ENCODE results near the gene C1orf50.
"Not testable (repeated sequence)": the region's sequence is repeated elsewhere in the genome, so short reads cannot be mapped to it uniquely, and the experiment has no call there.

The C1orf50 gene

DNA sequence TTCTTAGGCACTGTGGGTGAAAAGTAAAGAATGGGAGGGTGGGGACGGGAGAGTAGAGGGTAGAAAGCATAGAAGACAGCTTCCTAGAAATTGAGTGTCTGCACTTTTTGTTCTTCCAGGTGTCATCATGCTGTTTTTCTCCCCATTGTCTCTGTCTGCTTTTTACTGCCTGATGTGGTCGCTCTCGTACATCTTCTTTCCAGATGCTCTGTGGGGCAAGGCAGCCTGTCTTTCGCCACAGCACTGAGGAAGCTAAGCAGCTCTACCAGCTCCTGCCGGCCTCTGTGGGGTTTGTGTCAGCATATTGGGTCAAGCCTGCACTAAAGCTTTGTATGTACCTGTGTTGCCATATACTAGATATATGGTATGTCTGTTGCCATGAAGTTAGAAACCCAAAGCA is 30.9 kb downstream of the C1orf50 start:
- H3K4me3 ChIP-seq (ENCODE audit: low read depth, low read length) = no peak overlapping the region
- TF ChIP-seq, protein P1, sequence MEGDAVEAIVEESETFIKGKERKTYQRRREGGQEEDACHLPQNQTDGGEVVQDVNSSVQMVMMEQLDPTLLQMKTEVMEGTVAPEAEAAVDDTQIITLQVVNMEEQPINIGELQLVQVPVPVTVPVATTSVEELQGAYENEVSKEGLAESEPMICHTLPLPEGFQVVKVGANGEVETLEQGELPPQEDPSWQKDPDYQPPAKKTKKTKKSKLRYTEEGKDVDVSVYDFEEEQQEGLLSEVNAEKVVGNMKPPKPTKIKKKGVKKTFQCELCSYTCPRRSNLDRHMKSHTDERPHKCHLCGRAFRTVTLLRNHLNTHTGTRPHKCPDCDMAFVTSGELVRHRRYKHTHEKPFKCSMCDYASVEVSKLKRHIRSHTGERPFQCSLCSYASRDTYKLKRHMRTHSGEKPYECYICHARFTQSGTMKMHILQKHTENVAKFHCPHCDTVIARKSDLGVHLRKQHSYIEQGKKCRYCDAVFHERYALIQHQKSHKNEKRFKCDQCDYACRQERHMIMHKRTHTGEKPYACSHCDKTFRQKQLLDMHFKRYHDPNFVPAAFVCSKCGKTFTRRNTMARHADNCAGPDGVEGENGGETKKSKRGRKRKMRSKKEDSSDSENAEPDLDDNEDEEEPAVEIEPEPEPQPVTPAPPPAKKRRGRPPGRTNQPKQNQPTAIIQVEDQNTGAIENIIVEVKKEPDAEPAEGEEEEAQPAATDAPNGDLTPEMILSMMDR (IDR thresholded peaks at IDR 0.05; ENCODE audit: control insufficient read depth, extremely low read depth, insufficient read depth) = no peak
- DNase-seq (ENCODE audit: low read depth) = no peak

GRCh38 chr1:42801832-42802473 is 34.9 kb downstream of the C1orf50 start:
- DNase-seq (ENCODE audit: low read depth) = no peak
- no peak overlapping the region for H3K4me3 ChIP-seq (ENCODE audit: low read depth, low read length)
- TF ChIP-seq, protein P1 (IDR thresholded peaks at IDR 0.05; ENCODE audit: control insufficient read depth, extremely low read depth, insufficient read depth) = no peak

DNA sequence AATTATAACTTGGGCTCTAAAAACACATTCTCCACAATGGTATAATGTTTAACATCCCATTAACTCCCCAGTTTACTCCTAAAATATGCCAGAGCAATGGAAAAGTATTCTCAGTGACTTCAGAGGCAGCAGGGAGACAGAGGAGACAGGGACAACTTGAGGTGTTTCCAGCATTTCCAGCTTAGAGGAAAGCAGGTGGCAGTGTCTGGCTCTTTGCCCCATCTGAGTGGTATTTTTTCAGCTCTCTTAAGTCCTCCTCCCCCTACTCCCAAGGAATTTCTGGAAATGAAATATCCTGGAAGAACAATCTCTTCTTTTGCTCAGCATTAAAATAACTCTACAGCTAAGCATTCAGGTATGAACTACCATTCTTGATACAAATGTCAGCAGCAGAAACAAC is 39.1 kb downstream of the C1orf50 start:
- TF ChIP-seq, protein P1 (IDR thresholded peaks at IDR 0.05; ENCODE audit: control insufficient read depth, extremely low read depth, insufficient read depth) = no peak
- DNase-seq (ENCODE audit: low read depth) = no peak

GRCh38 chr1:42806593-42806992 is 39.5 kb downstream of the C1orf50 start:
- no peak overlapping the region for H3K4me3 ChIP-seq (ENCODE audit: low read depth, low read length)
- TF ChIP-seq, protein P1 (IDR thresholded peaks at IDR 0.05; ENCODE audit: control insufficient read depth, extremely low read depth, insufficient read depth) = no peak
- DNase-seq (ENCODE audit: low read depth) = no peak

More for the DNA sequence above, 39.1 kb downstream of the C1orf50 start:
- H3K4me3 ChIP-seq (ENCODE audit: low read depth, low read length) = no peak overlapping the region

GRCh38 chr1:42807056-42807668 is 40.1 kb downstream of the C1orf50 start:
- H3K4me3 ChIP-seq (ENCODE audit: low read depth, low read length) = no peak overlapping the region
- TF ChIP-seq, protein P1 (IDR thresholded peaks at IDR 0.05; ENCODE audit: control insufficient read depth, extremely low read depth, insufficient read depth) = no peak
- no peak for DNase-seq (ENCODE audit: low read depth)

DNA sequence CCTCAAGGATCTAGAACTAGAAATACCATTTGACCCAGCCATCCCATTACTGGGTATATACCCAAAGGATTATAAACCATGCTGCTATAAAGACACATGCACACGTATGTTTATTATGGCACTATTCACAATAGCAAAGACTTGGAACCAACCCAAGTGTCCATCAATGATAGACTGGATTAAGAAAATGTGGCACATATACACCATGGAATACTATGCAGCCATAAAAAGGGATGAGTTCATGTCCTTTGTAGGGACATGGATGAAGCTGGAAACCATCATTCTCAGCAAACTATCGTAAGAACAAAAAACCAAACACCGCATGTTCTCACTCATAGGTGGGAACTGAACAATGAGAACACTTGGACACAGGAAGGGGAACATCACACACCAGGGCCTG is 47.8 kb downstream of the C1orf50 start:
- not testable (repeated sequence) for H3K4me3 ChIP-seq (ENCODE audit: low read depth, low read length); DNase-seq (ENCODE audit: low read depth)

- no peak for DNase-seq (ENCODE audit: low read depth)
- peak overlapping the region; percentile 76 for H3K4me3 ChIP-seq (ENCODE audit: low read depth, low read length)
- TF ChIP-seq, protein P1 (IDR thresholded peaks at IDR 0.05; ENCODE audit: control insufficient read depth, extremely low read depth, insufficient read depth) = no peak
Observed at GRCh38 chr1:42815941-42816584, 49.0 kb downstream of the C1orf50 start.
